SIG-M5 treated with dmso at 0.1 percent for 504 hours (cell line): ENCODE measurements around the gene CEP83.

Source experiments
- DNase-seq: peaks from one replicate; lab custom pipeline; 2025; ENCODE audit not compliant: unreplicated experiment; lab: John Stamatoyannopoulos, UW

The CEP83 gene

DNA sequence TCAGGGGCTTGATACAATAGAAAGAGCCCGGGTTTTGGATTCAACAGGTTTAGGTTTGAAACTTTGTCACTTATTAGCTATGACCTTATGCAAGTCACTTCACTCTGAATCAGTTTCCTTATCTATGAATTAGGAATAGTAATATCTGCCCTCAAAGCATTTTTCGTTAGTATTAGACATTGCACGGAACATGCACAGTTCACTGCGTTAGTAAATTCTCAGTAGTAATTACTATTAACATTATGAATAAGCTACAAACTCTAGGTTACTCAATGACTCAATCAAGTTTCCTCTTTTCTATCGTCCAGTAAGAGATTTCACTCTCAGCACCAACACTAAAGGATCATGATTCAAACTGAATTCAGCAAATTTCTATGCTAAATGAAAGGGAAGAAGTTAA, 150.3 kb downstream of the CEP83 start:
- DNase-seq, result no peak

GRCh38 chr12:94308612-94309011, 151.1 kb downstream of the CEP83 start:
- DNase-seq, result no peak

DNA sequence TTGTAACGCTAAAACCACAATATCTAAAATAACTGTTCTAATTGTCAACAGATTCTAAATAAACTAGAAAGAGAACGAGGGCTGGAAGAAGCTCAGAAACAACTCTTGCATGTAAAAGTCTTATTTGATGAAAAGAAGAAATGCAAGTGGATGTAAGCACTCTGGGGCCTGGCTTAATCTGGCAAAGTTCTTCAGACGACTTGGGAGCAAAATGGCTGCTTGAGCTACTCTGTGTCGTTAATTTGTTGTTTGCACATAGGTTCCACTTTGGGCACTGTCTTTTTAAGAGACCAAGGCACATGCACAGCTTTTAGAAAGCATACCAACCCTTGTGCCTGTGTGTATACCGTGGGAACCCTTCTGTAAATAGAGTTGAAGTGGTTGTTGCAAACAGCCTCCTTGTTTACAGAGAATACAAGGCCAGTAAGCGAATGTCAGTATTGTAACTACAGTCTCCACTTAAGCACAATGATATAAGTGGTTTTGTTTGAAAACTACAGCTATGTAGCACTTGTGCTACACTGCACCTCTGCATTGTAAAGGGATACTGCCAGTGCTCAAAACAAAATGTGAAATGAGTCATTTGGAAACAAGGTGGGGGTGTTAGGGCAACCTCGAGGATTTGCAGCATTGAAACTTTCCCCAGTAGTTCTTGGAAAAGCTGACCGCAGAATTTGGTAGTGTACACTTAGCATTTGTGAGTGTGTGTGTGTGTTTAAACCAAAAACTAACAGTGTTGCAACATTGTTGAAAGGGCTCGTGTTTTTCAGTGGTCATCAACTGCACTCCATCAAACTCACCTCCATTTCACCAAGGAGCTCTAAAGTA, 154.3 kb downstream of the CEP83 start:
- no peak for DNase-seq

DNA sequence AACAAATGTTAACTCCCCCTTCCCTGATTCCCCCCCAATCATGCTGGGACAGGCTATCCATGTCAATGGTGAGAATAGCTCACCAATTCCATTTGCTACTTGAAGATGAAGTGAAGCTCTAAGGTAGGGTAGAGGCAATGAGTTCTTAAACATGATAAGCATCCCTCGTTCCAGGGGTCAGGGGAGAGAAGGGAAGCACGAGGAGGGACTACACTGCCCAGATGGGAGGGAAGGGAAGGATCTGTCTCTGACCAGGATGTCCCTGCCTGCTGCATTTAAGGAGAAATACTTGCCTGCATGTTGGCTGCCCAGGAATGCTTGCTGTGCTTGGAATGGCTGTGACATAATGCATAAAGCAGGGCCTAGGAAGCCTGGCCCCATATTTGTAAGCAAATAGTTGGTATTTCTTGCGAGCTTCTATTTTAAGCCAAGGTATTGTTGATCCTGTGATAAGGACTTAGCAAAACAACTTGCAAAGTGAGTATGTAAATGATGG, 155.1 kb downstream of the CEP83 start:
- DNase-seq, result no peak

DNA sequence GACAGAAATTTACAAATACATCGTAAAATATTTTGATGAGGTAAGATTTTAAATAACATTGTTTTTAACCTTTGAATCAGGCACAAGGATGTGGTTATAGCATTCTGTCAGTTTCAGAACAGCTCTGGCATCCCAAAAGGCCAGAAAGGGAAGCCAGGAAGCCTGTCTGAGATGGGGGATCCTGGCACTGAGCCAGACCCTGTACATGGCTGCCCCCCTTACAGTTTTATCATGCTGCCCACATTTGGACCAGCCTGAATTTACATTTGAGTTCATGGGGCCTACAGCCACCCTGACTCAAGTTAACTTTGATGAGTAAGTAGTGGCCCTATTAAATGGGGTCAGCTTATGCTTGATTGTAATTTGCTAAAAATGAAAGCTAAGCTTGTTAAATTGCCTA, 155.7 kb downstream of the CEP83 start:
- DNase-seq, result no peak

DNA sequence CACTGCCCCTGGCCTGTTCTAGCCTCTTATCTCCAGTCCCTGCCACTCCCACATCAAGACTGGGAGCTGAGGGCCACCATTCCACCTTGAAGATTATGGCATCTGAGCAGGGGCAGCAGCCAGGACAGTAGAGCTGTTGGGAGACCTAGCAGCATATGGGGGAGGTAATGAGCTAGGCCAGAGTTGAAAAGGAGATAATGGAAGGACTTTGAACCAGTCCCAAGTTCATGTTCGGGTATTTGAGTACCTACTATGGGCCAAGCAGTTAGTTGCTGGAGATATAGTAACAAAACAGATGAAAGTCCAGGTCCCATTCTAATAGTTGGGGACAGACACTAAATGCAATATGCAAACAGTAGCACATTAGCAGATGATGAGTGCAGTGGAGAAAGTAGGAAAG, 159.8 kb downstream of the CEP83 start:
- DNase-seq, result no peak

DNA sequence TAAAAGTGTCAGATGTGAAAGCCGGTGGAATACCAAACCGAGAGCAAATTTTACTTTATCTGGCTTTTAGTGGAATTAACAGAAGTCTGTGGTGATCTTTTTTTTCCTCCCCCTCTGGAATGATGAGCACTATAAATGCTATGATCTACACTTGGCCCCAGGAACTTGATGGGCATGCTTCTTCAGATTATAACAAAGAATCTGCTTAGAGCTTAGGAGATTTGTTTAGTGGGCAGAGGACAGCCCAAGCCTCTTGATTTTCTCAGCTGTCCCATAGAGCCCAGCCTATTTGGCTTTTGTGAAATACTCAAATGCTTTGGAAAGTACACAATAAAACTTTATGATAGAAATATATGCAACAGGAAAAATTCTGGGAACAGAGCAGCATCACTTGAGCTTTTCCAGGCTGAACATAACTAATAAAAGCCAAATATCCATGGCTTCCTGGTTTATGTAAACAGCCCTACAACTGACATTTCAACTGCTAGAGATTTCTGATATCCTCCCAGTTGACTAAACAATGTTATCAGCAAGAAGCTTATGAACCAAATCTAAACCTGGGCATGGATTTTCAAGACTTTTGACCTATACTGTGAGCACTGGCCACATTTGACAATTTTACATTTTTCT, 161.7 kb downstream of the CEP83 start:
- no peak for DNase-seq

DNA sequence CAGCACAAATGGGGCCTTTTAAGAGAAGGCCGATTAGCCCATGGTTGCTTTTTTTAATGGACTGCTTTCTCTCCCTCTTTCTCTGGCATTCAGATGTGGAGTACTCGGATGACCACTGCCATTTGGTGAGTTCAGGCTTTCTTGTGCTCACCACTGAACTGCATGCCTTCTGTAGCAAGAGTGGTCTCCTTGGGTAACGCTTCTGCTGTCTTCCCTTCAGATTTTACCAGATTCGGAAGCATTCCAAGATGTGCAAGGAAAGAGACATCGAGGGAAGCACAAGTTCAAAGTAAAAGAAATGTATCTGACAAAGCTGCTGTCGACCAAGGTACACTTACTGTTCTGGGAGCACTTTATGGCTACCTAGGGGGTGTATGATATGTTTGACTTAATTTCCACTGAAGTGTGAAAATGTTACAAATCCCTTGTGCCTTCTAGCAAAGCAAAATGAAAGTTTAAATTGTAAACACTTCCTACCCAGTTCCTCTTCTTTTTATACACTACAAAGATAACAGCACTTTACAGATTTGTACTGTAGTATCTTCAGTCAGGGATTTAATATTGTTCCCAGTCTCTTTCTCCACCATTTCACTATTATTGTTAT, 162.5 kb downstream of the CEP83 start:
- DNase-seq, result no peak

GRCh38 chr12:94290353-94290752, 169.3 kb downstream of the CEP83 start:
- no peak for DNase-seq

DNA sequence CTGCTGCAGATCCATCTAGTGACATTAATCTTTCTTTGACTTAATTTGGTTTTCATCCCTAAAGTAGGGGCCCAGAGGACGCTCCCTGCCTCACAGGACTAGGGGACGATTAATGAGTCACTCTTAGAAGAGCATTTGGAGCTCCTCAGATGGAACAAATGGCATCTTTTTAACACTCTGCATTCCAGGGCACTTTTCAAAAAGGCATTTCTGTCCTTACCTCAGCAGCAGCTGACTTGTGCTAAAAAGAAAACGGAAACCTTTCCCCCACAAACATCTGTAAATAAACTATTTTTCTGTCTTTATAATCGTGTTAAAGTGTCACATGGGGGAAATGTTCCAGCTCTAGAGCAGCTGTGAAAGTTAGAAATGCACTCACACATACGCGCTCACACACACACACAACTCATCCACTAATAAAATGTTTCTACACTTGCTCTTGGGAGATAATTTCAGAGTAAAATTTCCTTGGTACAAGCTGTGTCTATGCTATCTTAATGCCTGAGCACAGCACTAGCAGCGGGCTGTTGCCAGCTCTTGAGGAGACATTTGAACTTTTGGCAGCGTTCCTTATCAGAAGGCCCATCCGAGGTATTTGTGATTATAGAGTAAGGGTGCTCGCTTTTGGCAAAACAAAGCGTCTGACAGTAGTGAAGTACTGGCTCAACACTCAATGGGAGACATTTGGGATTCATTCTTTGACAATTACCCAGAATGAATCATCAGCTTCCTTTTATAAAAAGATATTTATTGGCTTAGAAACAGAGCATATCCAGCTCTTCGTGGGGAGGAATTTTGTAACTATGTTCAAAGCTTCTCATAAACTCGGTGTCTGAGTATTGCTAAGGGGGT, 170.0 kb downstream of the CEP83 start:
- no peak for DNase-seq

- no peak for DNase-seq
Measured at GRCh38 chr12:94287245-94287628, 172.4 kb downstream of the CEP83 start.

GRCh38 chr12:94286583-94287244, 173.0 kb downstream of the CEP83 start:
- DNase-seq, result no peak

DNA sequence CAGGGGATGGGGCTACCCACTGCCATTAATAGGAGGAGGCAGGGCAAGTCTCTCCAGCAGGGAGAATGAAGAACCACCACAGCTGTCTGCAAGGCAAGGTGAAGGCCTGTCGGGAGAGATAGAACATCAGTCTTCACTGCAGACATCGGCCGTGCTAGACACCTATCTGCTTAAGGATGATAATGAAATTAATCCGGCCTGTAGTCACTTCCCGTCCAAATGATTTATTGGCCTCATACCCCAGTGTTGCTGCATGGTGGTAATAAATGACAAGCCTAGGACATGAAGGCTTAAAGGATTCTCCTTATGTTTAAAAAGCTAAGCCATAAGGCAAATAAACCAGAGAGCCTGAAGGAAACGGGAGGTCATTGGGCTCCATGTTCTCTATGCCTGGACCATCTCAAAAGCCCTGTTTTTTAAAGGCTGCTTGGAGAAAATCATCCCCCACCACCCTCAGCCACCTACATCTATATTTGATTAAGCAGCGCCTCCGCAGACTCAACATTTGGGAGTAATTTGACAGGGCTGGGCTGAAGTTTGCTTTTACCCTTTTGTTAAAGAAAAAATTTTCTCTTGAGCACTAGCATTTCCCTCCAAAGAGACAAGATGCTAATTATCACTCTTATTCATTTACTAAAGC, 173.6 kb downstream of the CEP83 start:
- DNase-seq, result no peak

DNA sequence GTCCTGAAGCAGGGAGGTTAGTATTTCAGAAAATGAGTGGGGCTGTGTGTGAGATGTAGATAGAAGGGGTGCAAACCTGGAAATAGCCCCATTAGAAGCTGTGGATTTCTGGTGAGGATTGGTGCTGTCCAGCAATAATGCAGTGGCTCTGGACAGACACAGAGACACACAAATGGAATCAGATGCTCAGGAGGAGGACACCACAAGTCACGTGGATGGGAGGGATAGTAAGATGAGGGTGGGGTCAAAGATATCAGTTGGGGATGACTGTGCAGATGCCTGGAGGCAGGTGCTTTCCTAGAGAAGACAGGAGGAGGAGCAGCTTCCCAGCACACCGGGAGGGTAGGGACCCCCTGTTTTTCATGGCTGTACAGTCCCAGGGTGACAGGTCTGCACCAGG, 174.8 kb downstream of the CEP83 start:
- DNase-seq, result no peak

GRCh38 chr12:94284046-94284445, 175.6 kb downstream of the CEP83 start:
- DNase-seq, result no peak

- DNase-seq, result no peak
Measured at GRCh38 chr12:94282675-94283074, 177.0 kb downstream of the CEP83 start.

- DNase-seq, result no peak
Measured at GRCh38 chr12:94280063-94280462, 179.6 kb downstream of the CEP83 start.

GRCh38 chr12:94277426-94278000, 182.2 kb downstream of the CEP83 start:
- DNase-seq, result no peak

DNA sequence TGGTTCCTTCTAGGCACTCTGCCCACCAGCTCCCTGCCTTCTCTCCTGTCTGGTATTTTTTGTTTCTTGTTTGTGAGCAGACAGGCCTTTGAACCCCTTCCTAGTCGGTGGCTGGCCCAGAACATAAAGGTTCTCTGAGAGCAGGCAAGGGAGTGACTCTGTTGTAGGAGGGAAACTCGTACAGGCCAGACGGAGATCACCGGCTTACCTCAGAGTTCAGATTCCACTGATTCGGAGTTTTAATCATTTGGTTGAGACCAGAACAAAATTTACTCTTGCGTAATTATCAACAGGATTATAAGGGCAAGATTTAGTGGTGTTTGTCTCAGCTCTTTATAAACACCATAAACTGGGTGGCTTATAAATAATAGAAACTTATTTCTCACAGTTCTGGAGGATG, 182.9 kb downstream of the CEP83 start:
- DNase-seq, result no peak

GRCh38 chr12:94273272-94273671, 186.4 kb downstream of the CEP83 start:
- DNase-seq, result no peak
